HepG2 (cell line): ENCODE data around the gene PRM2. TPM values are rescaled to one million over a fixed set of nuclear protein-coding genes. Genes with fewer than 3 reads are reported as not detected.

ENCODE experiments used
- ELF3 ChIP-seq: IDR thresholded peaks from 2 replicates; pipeline ENCODE4 v1.6.1; 2016; ENCODE audit warnings: missing genetic modification reagents, missing compliant biosample characterization
- IRX3 ChIP-seq: sonication (generic); formaldehyde crosslinking; IDR thresholded peaks from 2 replicates; pipeline ENCODE4 v1.8.1; 2023; ENCODE audit warnings: mild to moderate bottlenecking, low read depth, missing genetic modification reagents, borderline replicate concordance
- KLF13 ChIP-seq: sonication (generic); formaldehyde crosslinking; IDR thresholded peaks from 2 replicates; pipeline ENCODE4 v1.4.0; 2020; ENCODE audit warnings: mild to moderate bottlenecking, missing genetic modification reagents
- NFE2L1 ChIP-seq: sonication (generic); formaldehyde crosslinking; IDR thresholded peaks from 2 replicates; pipeline ENCODE4 v1.4.0; 2020; ENCODE audit warnings: missing genetic modification reagents, mild to moderate bottlenecking, borderline replicate concordance
- ONECUT2 ChIP-seq: sonication (generic); formaldehyde crosslinking; IDR thresholded peaks from 2 replicates; pipeline ENCODE4 v1.4.0; 2020; ENCODE audit warnings: missing genetic modification reagents
- POLR2A ChIP-seq, 2 experiments: IDR thresholded peaks; 2 replicates each; pipeline ENCODE4 v1.6.1; 2011; ENCODE audit warnings: low read depth in 2 of 2, low read length in 2 of 2, mild to moderate bottlenecking in 1 of 2, moderate library complexity in 1 of 2; ENCODE audit not compliant: insufficient read depth in 1 of 2
- SUZ12 ChIP-seq: fragments of 150-350 bp; IDR thresholded peaks from 2 replicates; pipeline ENCODE4 v1.6.1; 2014; ENCODE audit warnings: low read depth, low read length
- ZNF232 ChIP-seq: sonication (generic); formaldehyde crosslinking; IDR thresholded peaks from 2 replicates; pipeline ENCODE4 v1.4.0; 2020; ENCODE audit warnings: missing genetic modification reagents, borderline replicate concordance
- ZNF235 ChIP-seq: sonication (generic); formaldehyde crosslinking; IDR thresholded peaks from 2 replicates; pipeline ENCODE4 v1.8.1; 2023; ENCODE audit warnings: mild to moderate bottlenecking, missing genetic modification reagents, borderline replicate concordance
- ZNF256 ChIP-seq: sonication (generic); formaldehyde crosslinking; conservative IDR thresholded peaks from 2 replicates; pipeline ENCODE4 v1.4.0; 2020; ENCODE audit warnings: missing genetic modification reagents
- ZNF30 ChIP-seq: sonication (generic); formaldehyde crosslinking; IDR thresholded peaks from 2 replicates; pipeline ENCODE4 v1.5.0; 2020; ENCODE audit warnings: mild to moderate bottlenecking, missing genetic modification reagents
- ZNF34 ChIP-seq: sonication (generic); formaldehyde crosslinking; IDR thresholded peaks from 2 replicates; pipeline ENCODE4 v1.4.0; 2020; ENCODE audit warnings: mild to moderate bottlenecking, missing genetic modification reagents, borderline replicate concordance
- ZNF510 ChIP-seq: sonication (generic); formaldehyde crosslinking; IDR thresholded peaks from 2 replicates; pipeline ENCODE4 v1.4.0; 2020; ENCODE audit warnings: low read depth, mild to moderate bottlenecking, missing genetic modification reagents
- ZNF570 ChIP-seq: sonication (generic); formaldehyde crosslinking; IDR thresholded peaks from 2 replicates; pipeline ENCODE4 v1.4.0; 2020; ENCODE audit warnings: mild to moderate bottlenecking, missing genetic modification reagents, borderline replicate concordance
- ZNF589 ChIP-seq: sonication (generic); formaldehyde crosslinking; conservative IDR thresholded peaks from 2 replicates; pipeline ENCODE4 v1.8.0; 2022; ENCODE audit warnings: mild to moderate bottlenecking, moderate library complexity, missing genetic modification reagents
- ZNF652 ChIP-seq: IDR thresholded peaks from 2 replicates; pipeline ENCODE4 v1.6.1; 2016; ENCODE audit warnings: low read depth, borderline replicate concordance
- ZSCAN29 ChIP-seq: sonication (generic); formaldehyde crosslinking; conservative IDR thresholded peaks from 2 replicates; pipeline ENCODE4 v1.4.0; 2020; ENCODE audit warnings: mild to moderate bottlenecking, missing genetic modification reagents
- polyA plus RNA-seq, 8 experiments: library from polyadenylated mRNA; depleted of rRNA in 3 of 8; stranded (reverse) in 7 of 8; unstranded in 1 of 8; fragments of >200 nt; fragmentation: Illumina TruSeq in 4 of 8; extraction: Trizol in 4 of 8; gene quantifications; 2 replicates each; pipeline versions ENCODE4 v1.2.1 to v1.2.3, GENCODE V29; 2011 to 2016; ENCODE audit warnings: low read depth in 4 of 8, missing spikeins in 1 of 8, mixed read lengths in 1 of 8; ENCODE audit not compliant: insufficient read depth in 1 of 8
- total RNA-seq, 5 experiments: library from RNA; depleted of rRNA; stranded (reverse); fragments of >200 nt; fragmentation: Illumina TruSeq; extraction: Trizol; gene quantifications; 2 replicates each; pipeline ENCODE4 v1.2.3, GENCODE V29; 2016; ENCODE audit warnings: low read depth in 1 of 5
- TF ChIP-seq, protein P1 (sequence below): sonication (generic); formaldehyde crosslinking; IDR thresholded peaks from 2 replicates; pipeline ENCODE4 v1.4.0; 2020; ENCODE audit warnings: missing genetic modification reagents
- TF ChIP-seq, protein P2 (sequence below): IDR thresholded peaks from 2 replicates; pipeline ENCODE4 v1.6.1; 2016; ENCODE audit warnings: mild to moderate bottlenecking, missing biosample characterization, missing genetic modification reagents
- TF ChIP-seq, protein P3 (sequence below): conservative IDR thresholded peaks from 2 replicates; pipeline ENCODE4 v1.6.1; 2018; ENCODE audit warnings: missing genetic modification reagents
- TF ChIP-seq, protein P4 (sequence below): sonication (generic); formaldehyde crosslinking; IDR thresholded peaks from 2 replicates; pipeline ENCODE4 v1.4.0; 2020; ENCODE audit warnings: missing genetic modification reagents, mild to moderate bottlenecking, borderline replicate concordance

PRM2 gene
- total and polyA plus RNA-seq, 2 of the 13 experiments (the other 11 are each of a cell fraction or from before 2014, with no cell fraction given) = 0.54 TPM; not detected in 1

DNA sequence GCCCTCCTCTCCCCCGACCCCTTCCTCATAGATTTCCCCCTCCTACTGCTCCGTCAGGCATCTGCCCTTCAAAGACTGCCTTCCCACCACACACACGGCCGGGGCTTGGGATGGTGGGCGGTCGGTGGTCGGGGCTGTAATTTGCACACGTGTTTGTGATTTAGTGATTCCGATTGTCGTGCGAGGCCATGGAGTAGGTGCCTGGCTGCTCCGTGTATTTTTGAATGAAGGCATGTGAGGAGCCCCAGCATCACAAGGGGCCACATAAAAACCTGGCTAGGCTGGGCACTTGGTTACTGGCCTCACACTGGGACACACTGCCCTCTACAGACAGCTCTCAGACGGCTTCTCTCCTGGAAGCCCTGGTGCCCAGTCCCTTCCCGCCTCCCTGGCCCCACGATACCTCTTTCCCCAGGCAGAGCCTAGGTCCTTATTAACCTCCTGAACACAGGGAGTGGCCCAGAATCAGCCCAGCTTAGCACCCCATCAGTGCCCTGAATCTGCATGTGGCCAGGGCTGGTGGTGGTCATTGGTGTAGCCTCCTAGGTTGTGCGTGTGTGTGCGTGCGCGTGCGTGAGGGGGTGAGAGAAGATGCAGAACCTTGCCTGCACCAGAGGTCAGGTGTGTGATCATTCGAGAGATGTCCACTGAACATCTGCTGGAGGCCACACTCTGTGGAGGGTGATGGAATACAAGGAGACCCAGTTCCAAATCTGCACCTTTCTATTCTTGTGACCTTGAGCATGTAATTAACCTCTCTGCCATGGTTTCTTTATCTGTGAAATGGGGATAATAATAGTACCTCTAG lies 18.9 kb downstream of the PRM2 start (continued):
- TF ChIP-seq, protein P1, sequence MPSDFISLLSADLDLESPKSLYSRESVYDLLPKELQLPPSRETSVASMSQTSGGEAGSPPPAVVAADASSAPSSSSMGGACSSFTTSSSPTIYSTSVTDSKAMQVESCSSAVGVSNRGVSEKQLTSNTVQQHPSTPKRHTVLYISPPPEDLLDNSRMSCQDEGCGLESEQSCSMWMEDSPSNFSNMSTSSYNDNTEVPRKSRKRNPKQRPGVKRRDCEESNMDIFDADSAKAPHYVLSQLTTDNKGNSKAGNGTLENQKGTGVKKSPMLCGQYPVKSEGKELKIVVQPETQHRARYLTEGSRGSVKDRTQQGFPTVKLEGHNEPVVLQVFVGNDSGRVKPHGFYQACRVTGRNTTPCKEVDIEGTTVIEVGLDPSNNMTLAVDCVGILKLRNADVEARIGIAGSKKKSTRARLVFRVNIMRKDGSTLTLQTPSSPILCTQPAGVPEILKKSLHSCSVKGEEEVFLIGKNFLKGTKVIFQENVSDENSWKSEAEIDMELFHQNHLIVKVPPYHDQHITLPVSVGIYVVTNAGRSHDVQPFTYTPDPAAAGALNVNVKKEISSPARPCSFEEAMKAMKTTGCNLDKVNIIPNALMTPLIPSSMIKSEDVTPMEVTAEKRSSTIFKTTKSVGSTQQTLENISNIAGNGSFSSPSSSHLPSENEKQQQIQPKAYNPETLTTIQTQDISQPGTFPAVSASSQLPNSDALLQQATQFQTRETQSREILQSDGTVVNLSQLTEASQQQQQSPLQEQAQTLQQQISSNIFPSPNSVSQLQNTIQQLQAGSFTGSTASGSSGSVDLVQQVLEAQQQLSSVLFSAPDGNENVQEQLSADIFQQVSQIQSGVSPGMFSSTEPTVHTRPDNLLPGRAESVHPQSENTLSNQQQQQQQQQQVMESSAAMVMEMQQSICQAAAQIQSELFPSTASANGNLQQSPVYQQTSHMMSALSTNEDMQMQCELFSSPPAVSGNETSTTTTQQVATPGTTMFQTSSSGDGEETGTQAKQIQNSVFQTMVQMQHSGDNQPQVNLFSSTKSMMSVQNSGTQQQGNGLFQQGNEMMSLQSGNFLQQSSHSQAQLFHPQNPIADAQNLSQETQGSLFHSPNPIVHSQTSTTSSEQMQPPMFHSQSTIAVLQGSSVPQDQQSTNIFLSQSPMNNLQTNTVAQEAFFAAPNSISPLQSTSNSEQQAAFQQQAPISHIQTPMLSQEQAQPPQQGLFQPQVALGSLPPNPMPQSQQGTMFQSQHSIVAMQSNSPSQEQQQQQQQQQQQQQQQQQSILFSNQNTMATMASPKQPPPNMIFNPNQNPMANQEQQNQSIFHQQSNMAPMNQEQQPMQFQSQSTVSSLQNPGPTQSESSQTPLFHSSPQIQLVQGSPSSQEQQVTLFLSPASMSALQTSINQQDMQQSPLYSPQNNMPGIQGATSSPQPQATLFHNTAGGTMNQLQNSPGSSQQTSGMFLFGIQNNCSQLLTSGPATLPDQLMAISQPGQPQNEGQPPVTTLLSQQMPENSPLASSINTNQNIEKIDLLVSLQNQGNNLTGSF = peak; percentile 81; the same call in 1 of the 2 replicates
- TF ChIP-seq, protein P2, sequence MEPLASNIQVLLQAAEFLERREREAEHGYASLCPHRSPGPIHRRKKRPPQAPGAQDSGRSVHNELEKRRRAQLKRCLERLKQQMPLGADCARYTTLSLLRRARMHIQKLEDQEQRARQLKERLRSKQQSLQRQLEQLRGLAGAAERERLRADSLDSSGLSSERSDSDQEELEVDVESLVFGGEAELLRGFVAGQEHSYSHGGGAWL (CRISPR knock-in tag) = no peak
- TF ChIP-seq POLR2A (IDR thresholded peaks at IDR 0.05; ENCODE audit: insufficient read depth in 1 of 2, low read depth in 2 of 2, low read length in 2 of 2) (no peak; a peak in 1 of 4 replicates), ZNF30 (CRISPR knock-in tag) (no peak), ZSCAN29 (CRISPR knock-in tag) (peak; percentile 91), SUZ12 (no peak), ELF3 (CRISPR knock-in tag) (peak; percentile 49; the same call in 1 of the 2 replicates), ZNF232 (peak; percentile 94), ZNF235 (CRISPR knock-in tag) (no peak; the same call in 1 of the 2 replicates), NFE2L1 (CRISPR knock-in tag) (peak; percentile 89), ZNF589 (CRISPR knock-in tag) (0 out of 2 replicates have a peak, but pooled peaks have one; percentile 76), ZNF34 (no peak), ZNF510 (CRISPR knock-in tag) (peak; percentile 85), KLF13 (peak; percentile 92), ZNF570 (CRISPR knock-in tag) (no peak), ZNF652 (CRISPR knock-in tag) (no peak), ZNF256 (CRISPR knock-in tag) (no peak; the same call in 1 of the 2 replicates), IRX3 (CRISPR knock-in tag) (0 out of 2 replicates have a peak, but pooled peaks have one; percentile 53), ONECUT2 (CRISPR knock-in tag) (no peak)
- TF ChIP-seq, protein P3, sequence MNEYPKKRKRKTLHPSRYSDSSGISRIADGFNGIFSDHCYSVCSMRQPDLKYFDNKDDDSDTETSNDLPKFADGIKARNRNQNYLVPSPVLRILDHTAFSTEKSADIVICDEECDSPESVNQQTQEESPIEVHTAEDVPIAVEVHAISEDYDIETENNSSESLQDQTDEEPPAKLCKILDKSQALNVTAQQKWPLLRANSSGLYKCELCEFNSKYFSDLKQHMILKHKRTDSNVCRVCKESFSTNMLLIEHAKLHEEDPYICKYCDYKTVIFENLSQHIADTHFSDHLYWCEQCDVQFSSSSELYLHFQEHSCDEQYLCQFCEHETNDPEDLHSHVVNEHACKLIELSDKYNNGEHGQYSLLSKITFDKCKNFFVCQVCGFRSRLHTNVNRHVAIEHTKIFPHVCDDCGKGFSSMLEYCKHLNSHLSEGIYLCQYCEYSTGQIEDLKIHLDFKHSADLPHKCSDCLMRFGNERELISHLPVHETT (CRISPR knock-in tag) = peak; percentile 8; the same call in 1 of the 2 replicates
- TF ChIP-seq, protein P4, sequence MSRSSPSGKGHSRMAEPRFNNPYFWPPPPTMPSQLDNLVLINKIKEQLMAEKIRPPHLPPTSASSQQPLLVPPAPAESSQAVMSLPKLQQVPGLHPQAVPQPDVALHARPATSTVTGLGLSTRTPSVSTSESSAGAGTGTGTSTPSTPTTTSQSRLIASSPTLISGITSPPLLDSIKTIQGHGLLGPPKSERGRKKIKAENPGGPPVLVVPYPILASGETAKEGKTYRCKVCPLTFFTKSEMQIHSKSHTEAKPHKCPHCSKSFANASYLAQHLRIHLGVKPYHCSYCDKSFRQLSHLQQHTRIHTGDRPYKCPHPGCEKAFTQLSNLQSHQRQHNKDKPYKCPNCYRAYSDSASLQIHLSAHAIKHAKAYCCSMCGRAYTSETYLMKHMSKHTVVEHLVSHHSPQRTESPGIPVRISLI (CRISPR knock-in tag) = peak; percentile 56; the same call in 1 of the 2 replicates
